ENCODE measurements around the gene POLR3A. TPM values are rescaled to one million over a fixed set of nuclear protein-coding genes. Genes with fewer than 3 reads are reported as not detected.

POLR3A gene
- total RNA-seq, 2 experiments from 2014 or later = 6.7 to 6.9 TPM

GRCh38 chr10:77927402-77928246, 101.7 kb downstream of the POLR3A start:
- Histone ChIP-seq H3K27me3 (ENCODE audit: control insufficient read depth in 1 of 2, insufficient read depth in 2 of 2, low read length in 2 of 2) (peaks cover 32 to 34% of the 10 kb centered on the region in 2 experiments), H3K27ac (ENCODE audit: low read depth in 1 of 2, low read length in 2 of 2) (no peak overlapping the region), H3K4me1 (ENCODE audit: insufficient read depth, low read length) (peaks cover 16% of the 10 kb centered on the region), H3K9me3 (ENCODE audit: control insufficient read depth in 1 of 2, insufficient read depth in 1 of 2, low read length in 2 of 2) (no peaks in the 10 kb centered on the region), H3K4me3 (ENCODE audit: low read length) (no peak overlapping the region), H3K36me3 (ENCODE audit: insufficient read depth, low read length) (no peaks in the 10 kb centered on the region)
- intact Hi-C loops (cut with DNase I, micrococcal nuclease) = no loop called here
- Mint-ChIP-seq H3K27ac (no peak overlapping the region), H3K36me3 (ENCODE audit: low read depth) (no peaks in the 10 kb centered on the region), H3K9me3 (no peaks in the 10 kb centered on the region), H3K27me3 (peaks cover 58% of the 10 kb centered on the region), H3K4me1 (ENCODE audit: low read depth) (peaks cover 12% of the 10 kb centered on the region), H3K4me3 (peak overlapping the region; percentile 76)
- ChIA-PET POLR2A (no interaction called here), CTCF (no interaction called here)
- DNase-seq (no peak), ATAC-seq (ENCODE audit: poor library complexity) (no peak)
- no peak for TF ChIP-seq CTCF (IDR thresholded peaks at IDR 0.05)

GRCh38 chr10:77926566-77927401, 102.5 kb downstream of the POLR3A start, which contains the start of gene DLG5:
Gene DLG5, minus strand, starts transcription at chr10:77926755. Its CDS starts 235 bp downstream, at chr10:77926520.
- H3K27me3 Mint-ChIP-seq = peaks cover 64% of the 10 kb centered on the region
- CTCF ChIA-PET = no interaction called here

More at GRCh38 chr10:77926566-77927401, 102.5 kb downstream of the POLR3A start, which contains the start of gene DLG5:
- POLR2A ChIA-PET = no interaction called here
- DNase-seq (peak in 4 of 14 experiments; percentile 6 to 34 (median 22)), ATAC-seq (ENCODE audit: poor library complexity) (peak; percentile 26)
- no peaks in the 10 kb centered on the region for H3K36me3 Mint-ChIP-seq (ENCODE audit: low read depth)
- H3K36me3 ChIP-seq (ENCODE audit: insufficient read depth, low read length) = no peaks in the 10 kb centered on the region
- peaks cover 32 to 34% of the 10 kb centered on the region in 2 experiments for H3K27me3 ChIP-seq (ENCODE audit: control insufficient read depth in 1 of 2, insufficient read depth in 2 of 2, low read length in 2 of 2)
- peaks cover 16% of the 10 kb centered on the region for H3K4me1 ChIP-seq (ENCODE audit: insufficient read depth, low read length)
- peak within 1 kb of the TSS; percentile 30 for H3K4me3 ChIP-seq (ENCODE audit: low read length)
- no peak within 1 kb of the TSS for H3K27ac Mint-ChIP-seq
- peaks cover 12% of the 10 kb centered on the region for H3K4me1 Mint-ChIP-seq (ENCODE audit: low read depth)
- no peak for TF ChIP-seq CTCF (IDR thresholded peaks at IDR 0.05)
- H3K9me3 ChIP-seq (ENCODE audit: control insufficient read depth in 1 of 2, insufficient read depth in 1 of 2, low read length in 2 of 2) = no peaks in the 10 kb centered on the region
- no peak within 1 kb of the TSS for H3K27ac ChIP-seq (ENCODE audit: low read depth in 1 of 2, low read length in 2 of 2)
- no peaks in the 10 kb centered on the region for H3K9me3 Mint-ChIP-seq
- peak within 1 kb of the TSS; percentile 76 for H3K4me3 Mint-ChIP-seq
- intact Hi-C loops (cut with DNase I, micrococcal nuclease) = no loop called here

Measured in CD4-positive, alpha-beta T cell (primary cell).